Keratinocyte (primary cell): ENCODE measurements around the gene RASAL3. TPM values are rescaled to one million over a fixed set of nuclear protein-coding genes. Genes with fewer than 3 reads are reported as not detected.
A peak's percentile ranks its signal among the peaks of the same experiment; 100 is the strongest.

Experiments used
- DNase-seq: peaks from one replicate; pipeline ENCODE4 v3.0.0-alpha.2; 2011; ENCODE audit warnings: low read depth, missing footprints, low spot score
- FAIRE-seq: peaks from 2 replicates; lab custom pipeline; 2011; peaks lifted over from hg19 to GRCh38; lab: Jason Lieb, UNC
- H2AFZ ChIP-seq: 2 replicates; pipeline ENCODE4 v1.6.0; 2012; ENCODE audit warnings: low read length, control low read depth, inconsistent platforms; ENCODE audit not compliant: control insufficient read depth
- H3K27ac ChIP-seq: 2 replicates; pipeline ENCODE4 v1.5.1; 2011; ENCODE audit warnings: low read length; ENCODE audit not compliant: control insufficient read depth, insufficient read depth
- H3K27me3 ChIP-seq: 3 replicates; pipeline ENCODE4 v1.6.0; 2011; ENCODE audit warnings: low read length; ENCODE audit not compliant: control insufficient read depth, insufficient read depth; ENCODE audit errors: extremely low read depth
- H3K36me3 ChIP-seq, 2 experiments: 2 replicates in 1 of 2; 3 replicates in 1 of 2; pipeline ENCODE4 v1.5.1; 2011; ENCODE audit warnings: low read length in 2 of 2, mild to moderate bottlenecking in 1 of 2; ENCODE audit not compliant: control insufficient read depth in 2 of 2, insufficient read depth in 2 of 2; ENCODE audit errors: extremely low read depth in 1 of 2
- H3K4me1 ChIP-seq: 3 replicates; pipeline ENCODE4 v1.5.1; 2011; ENCODE audit warnings: low read length; ENCODE audit not compliant: control insufficient read depth, insufficient read depth; ENCODE audit errors: extremely low read depth
- H3K4me2 ChIP-seq: 3 replicates; pipeline ENCODE4 v1.6.0; 2011; ENCODE audit warnings: low read depth, low read length; ENCODE audit not compliant: control insufficient read depth, insufficient read depth; ENCODE audit errors: extremely low read depth
- H3K4me3 ChIP-seq, 3 experiments: fragments of 200-600 bp in 1 of 3; sonication (generic) in 1 of 3; 2 replicates in 2 of 3; 3 replicates in 1 of 3; pipeline ENCODE4 v1.5.1; 2011 to 2016; ENCODE audit warnings: low read length in 3 of 3, mild to moderate bottlenecking in 3 of 3, control low read depth in 2 of 3, inconsistent platforms in 1 of 3, low read depth in 1 of 3, mixed read lengths in 1 of 3, mixed run types in 1 of 3, moderate library complexity in 1 of 3; ENCODE audit not compliant: control insufficient read depth in 2 of 3, insufficient read depth in 2 of 3; ENCODE audit errors: extremely low read depth in 1 of 3
- H3K79me2 ChIP-seq: 2 replicates; pipeline ENCODE4 v1.6.0; 2012; ENCODE audit warnings: low read length; ENCODE audit not compliant: control insufficient read depth, insufficient read depth
- H3K9ac ChIP-seq: 3 replicates; pipeline ENCODE4 v1.6.0; 2011; ENCODE audit warnings: low read length; ENCODE audit not compliant: control insufficient read depth, insufficient read depth; ENCODE audit errors: extremely low read depth
- H3K9me1 ChIP-seq: 3 replicates; pipeline ENCODE4 v1.6.0; 2011; ENCODE audit warnings: low read length; ENCODE audit not compliant: control insufficient read depth, insufficient read depth; ENCODE audit errors: extremely low read depth
- H3K9me3 ChIP-seq: 2 replicates; pipeline ENCODE4 v1.5.1; 2012; ENCODE audit warnings: low read depth, low read length; ENCODE audit not compliant: control insufficient read depth
- H4K20me1 ChIP-seq: 3 replicates; pipeline ENCODE4 v1.6.0; 2011; ENCODE audit warnings: low read length; ENCODE audit not compliant: control insufficient read depth, insufficient read depth; ENCODE audit errors: extremely low read depth
- CTCF ChIP-seq, 3 experiments: IDR thresholded peaks in 1 of 3; conservative IDR thresholded peaks in 1 of 3; optimal IDR thresholded peaks in 1 of 3; 2 replicates in 2 of 3; 3 replicates in 1 of 3; pipeline versions ENCODE3 to v1.5.1; 2011; ENCODE audit warnings: low read length in 3 of 3, mild to moderate bottlenecking in 3 of 3, moderate library complexity in 2 of 3, control low read depth in 1 of 3, inconsistent platforms in 1 of 3; ENCODE audit not compliant: insufficient read depth in 2 of 3; ENCODE audit errors: extremely low read depth in 1 of 3
- EZH2 ChIP-seq: IDR thresholded peaks from one replicate; pipeline ENCODE4 v1.6.1; 2012; ENCODE audit warnings: inconsistent platforms, mild to moderate bottlenecking, low read length, moderate library complexity
- dilution Hi-C: fragments of 300-500 bp; cut with MboI; formaldehyde crosslinking; loops from one replicate; pipeline ENCODE4 v1.7.0; 2020; ENCODE audit warnings: low sequenced_read_pairs; ENCODE audit not compliant: extremely low pct_ligation_motif_present
- polyA plus RNA-seq, 5 experiments: library from polyadenylated mRNA; depleted of rRNA in 3 of 5; stranded (reverse) in 3 of 5; stranded (forward) in 1 of 5; unstranded in 1 of 5; fragments of >200 nt; gene quantifications; 1 replicate in 1 of 5; 2 replicates in 3 of 5; 3 replicates in 1 of 5; pipeline versions ENCODE4 v1.2.1 to v1.2.3, GENCODE V29; 2011 to 2012; ENCODE audit warnings: missing spikeins in 2 of 5, low read depth in 1 of 5, low replicate concordance in 1 of 5

Gene RASAL3
- polyA plus RNA-seq, 1 donor (not counting 4 experiments of a cell fraction or from before 2014, with no cell fraction given), result not detected

GRCh38 chr19:15419413-15420025 is 44.8 kb downstream of the RASAL3 start:
- no peak for DNase-seq
- H4K20me1 ChIP-seq, result peaks cover 5% of the 10 kb centered on the region
- no peaks in the 10 kb centered on the region for H3K27me3 ChIP-seq
- H3K4me3 ChIP-seq, result peak overlapping the region; percentile 19 to 90 (median 75)
- H2AFZ ChIP-seq, result peak overlapping the region; percentile 77
- dilution Hi-C loops, result no loop called here
- peaks cover 5% of the 10 kb centered on the region for H3K9me3 ChIP-seq
- H3K27ac ChIP-seq, result peak overlapping the region; percentile 48
- FAIRE-seq, result no peak
- TF ChIP-seq CTCF (optimal IDR thresholded peaks at IDR 0.05 in 1 of 3, IDR thresholded peaks at IDR 0.05 in 1 of 3, conservative IDR thresholded peaks at IDR 0.05 in 1 of 3; ENCODE audit: extremely low read depth in 1 of 3, insufficient read depth in 2 of 3, low read length in 3 of 3) (no peak), EZH2 (no peak)
- H3K4me1 ChIP-seq, result peaks cover 11% of the 10 kb centered on the region
- peak overlapping the region; percentile 70 for H3K9ac ChIP-seq
- H3K79me2 ChIP-seq, result peaks cover 41% of the 10 kb centered on the region
- peak overlapping the region; percentile 100 for H3K4me2 ChIP-seq
- peaks cover 11 to 22% of the 10 kb centered on the region in 2 experiments for H3K36me3 ChIP-seq
- H3K9me1 ChIP-seq, result no peaks in the 10 kb centered on the region

GRCh38 chr19:15418579-15419412 is 45.5 kb downstream of the RASAL3 start, which contains the start of gene AKAP8L:
TSS of gene AKAP8L (minus strand) at chr19:15418988. CDS start at chr19:15418923, 65 bp downstream.
- peaks cover 6% of the 10 kb centered on the region for H4K20me1 ChIP-seq
- no peaks in the 10 kb centered on the region for H3K27me3 ChIP-seq
- dilution Hi-C loops, result no loop called here
- H3K4me2 ChIP-seq, result peak within 1 kb of the TSS; percentile 100
- TF ChIP-seq EZH2 (no peak), CTCF (optimal IDR thresholded peaks at IDR 0.05 in 1 of 3, IDR thresholded peaks at IDR 0.05 in 1 of 3, conservative IDR thresholded peaks at IDR 0.05 in 1 of 3; ENCODE audit: extremely low read depth in 1 of 3, insufficient read depth in 2 of 3, low read length in 3 of 3) (peak; percentile 65 to 75 (median 66))
- H3K9me1 ChIP-seq, result no peaks in the 10 kb centered on the region
- H3K27ac ChIP-seq, result peak within 1 kb of the TSS; percentile 77
- H3K9me3 ChIP-seq, result peaks cover 5% of the 10 kb centered on the region
- peak within 1 kb of the TSS; percentile 94 for H3K9ac ChIP-seq
- peaks cover 9 to 16% of the 10 kb centered on the region in 2 experiments for H3K36me3 ChIP-seq
- peak; percentile 98 for DNase-seq
- FAIRE-seq, result peak; percentile 79
- peak within 1 kb of the TSS; percentile 90 to 97 (median 93) for H3K4me3 ChIP-seq
- H2AFZ ChIP-seq, result peak within 1 kb of the TSS; percentile 81
- peaks cover 47% of the 10 kb centered on the region for H3K79me2 ChIP-seq
- H3K4me1 ChIP-seq, result peaks cover 11% of the 10 kb centered on the region
